Measurements from ENCODE around the gene N4BP2. TPM values are rescaled to one million over a fixed set of nuclear protein-coding genes. Genes with fewer than 3 reads are reported as not detected.

Gene N4BP2
- total RNA-seq, 1 experiment from 2014 or later: 8.8 TPM

GRCh38 chr4:40192114-40193015, 135.7 kb downstream of the N4BP2 start:
- H3K4me1 Mint-ChIP-seq (ENCODE audit: insufficient read depth, unreplicated experiment): no peaks in the 10 kb centered on the region
- BruUV-seq (replicated peaks): no TSS peak
- DNase-seq (ENCODE audit: unreplicated experiment): no peak
- ChIA-PET POLR2A (no interaction called here), CTCF (interaction anchor here (1.1 kb wide), 1 partner anchor 56 kb away, joined by 5 read pairs; no protein-coding TSS in a partner anchor)
- H3K27me3 Mint-ChIP-seq (ENCODE audit: insufficient read depth, unreplicated experiment): no peaks in the 10 kb centered on the region
- intact Hi-C loops (cut with micrococcal nuclease): no loop called here
- TF ChIP-seq, protein P1, sequence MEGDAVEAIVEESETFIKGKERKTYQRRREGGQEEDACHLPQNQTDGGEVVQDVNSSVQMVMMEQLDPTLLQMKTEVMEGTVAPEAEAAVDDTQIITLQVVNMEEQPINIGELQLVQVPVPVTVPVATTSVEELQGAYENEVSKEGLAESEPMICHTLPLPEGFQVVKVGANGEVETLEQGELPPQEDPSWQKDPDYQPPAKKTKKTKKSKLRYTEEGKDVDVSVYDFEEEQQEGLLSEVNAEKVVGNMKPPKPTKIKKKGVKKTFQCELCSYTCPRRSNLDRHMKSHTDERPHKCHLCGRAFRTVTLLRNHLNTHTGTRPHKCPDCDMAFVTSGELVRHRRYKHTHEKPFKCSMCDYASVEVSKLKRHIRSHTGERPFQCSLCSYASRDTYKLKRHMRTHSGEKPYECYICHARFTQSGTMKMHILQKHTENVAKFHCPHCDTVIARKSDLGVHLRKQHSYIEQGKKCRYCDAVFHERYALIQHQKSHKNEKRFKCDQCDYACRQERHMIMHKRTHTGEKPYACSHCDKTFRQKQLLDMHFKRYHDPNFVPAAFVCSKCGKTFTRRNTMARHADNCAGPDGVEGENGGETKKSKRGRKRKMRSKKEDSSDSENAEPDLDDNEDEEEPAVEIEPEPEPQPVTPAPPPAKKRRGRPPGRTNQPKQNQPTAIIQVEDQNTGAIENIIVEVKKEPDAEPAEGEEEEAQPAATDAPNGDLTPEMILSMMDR (IDR thresholded peaks at IDR 0.05; ENCODE audit: unreplicated experiment): no peak
- H3K4me3 Mint-ChIP-seq (ENCODE audit: unreplicated experiment): no peak overlapping the region
- no peaks in the 10 kb centered on the region for H3K36me3 Mint-ChIP-seq (ENCODE audit: insufficient read depth, unreplicated experiment)
- H3K27ac Mint-ChIP-seq (ENCODE audit: low read depth, unreplicated experiment): no peak overlapping the region
- H3K9me3 Mint-ChIP-seq (ENCODE audit: unreplicated experiment): no peaks in the 10 kb centered on the region

DNA sequence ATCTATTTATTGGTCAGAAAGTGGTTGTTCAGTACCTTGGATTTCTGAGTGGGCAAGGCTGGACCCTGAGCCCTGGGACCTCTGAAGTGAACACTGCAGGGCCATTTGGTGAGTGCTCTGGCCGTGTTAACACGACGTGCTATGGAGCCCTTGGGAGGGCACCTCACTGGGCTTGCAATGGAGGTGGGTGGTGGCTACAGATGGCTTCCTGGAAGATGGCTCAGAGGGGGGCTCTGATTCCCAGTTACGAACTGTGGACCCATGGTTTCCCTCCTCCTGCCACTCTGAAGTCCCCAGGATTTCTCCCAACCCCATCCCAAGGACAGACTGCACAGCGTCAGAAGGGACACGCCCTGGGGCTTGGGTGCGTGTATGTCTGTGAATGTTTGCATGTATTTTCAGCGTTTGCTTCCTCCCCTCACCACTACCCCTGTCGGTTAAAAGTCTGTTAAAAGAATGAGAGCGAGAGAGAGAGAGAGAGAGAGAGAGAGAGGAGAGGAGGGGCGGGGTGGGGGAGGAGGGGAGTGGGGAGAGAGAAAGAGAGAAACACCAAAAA, 136.4 kb downstream of the N4BP2 start:
- BruUV-seq (replicated peaks): no TSS peak
- TF ChIP-seq, protein P1 (IDR thresholded peaks at IDR 0.05; ENCODE audit: unreplicated experiment): no peak
- no peak overlapping the region for H3K4me3 Mint-ChIP-seq (ENCODE audit: unreplicated experiment)
- H3K4me1 Mint-ChIP-seq (ENCODE audit: insufficient read depth, unreplicated experiment): no peaks in the 10 kb centered on the region
- no peak for DNase-seq (ENCODE audit: unreplicated experiment)
- no peak overlapping the region for H3K27ac Mint-ChIP-seq (ENCODE audit: low read depth, unreplicated experiment)
- H3K36me3 Mint-ChIP-seq (ENCODE audit: insufficient read depth, unreplicated experiment): no peaks in the 10 kb centered on the region
- no peaks in the 10 kb centered on the region for H3K9me3 Mint-ChIP-seq (ENCODE audit: unreplicated experiment)
- ChIA-PET POLR2A (no interaction called here), CTCF (no interaction called here)
- intact Hi-C loops (cut with micrococcal nuclease): no loop called here
- H3K27me3 Mint-ChIP-seq (ENCODE audit: insufficient read depth, unreplicated experiment): no peaks in the 10 kb centered on the region

GRCh38 chr4:40193578-40193977, 136.9 kb downstream of the N4BP2 start:
- Mint-ChIP-seq H3K36me3 (ENCODE audit: insufficient read depth, unreplicated experiment) (no peaks in the 10 kb centered on the region), H3K9me3 (ENCODE audit: unreplicated experiment) (no peaks in the 10 kb centered on the region), H3K27ac (ENCODE audit: low read depth, unreplicated experiment) (no peak overlapping the region), H3K27me3 (ENCODE audit: insufficient read depth, unreplicated experiment) (no peaks in the 10 kb centered on the region), H3K4me3 (ENCODE audit: unreplicated experiment) (no peak overlapping the region), H3K4me1 (ENCODE audit: insufficient read depth, unreplicated experiment) (no peaks in the 10 kb centered on the region)
- POLR2A ChIA-PET: no interaction called here
- TF ChIP-seq, protein P1 (IDR thresholded peaks at IDR 0.05; ENCODE audit: unreplicated experiment): no peak
- DNase-seq (ENCODE audit: unreplicated experiment): no peak
- CTCF ChIA-PET: no interaction called here
- no TSS peak for BruUV-seq (replicated peaks)
- intact Hi-C loops (cut with micrococcal nuclease): no loop called here

- no peak overlapping the region for H3K27ac Mint-ChIP-seq (ENCODE audit: low read depth, unreplicated experiment)
- intact Hi-C loops (cut with micrococcal nuclease): no loop called here
- no peaks in the 10 kb centered on the region for H3K27me3 Mint-ChIP-seq (ENCODE audit: insufficient read depth, unreplicated experiment)
- no TSS peak for BruUV-seq (replicated peaks)
- ChIA-PET CTCF (interaction anchor here (0.5 to 0.6 kb wide), 2 partner anchors 944 to 1070 kb away, joined by 3 read pairs; no protein-coding TSS in a partner anchor), POLR2A (no interaction called here)
- TF ChIP-seq, protein P1 (IDR thresholded peaks at IDR 0.05; ENCODE audit: unreplicated experiment): no peak
- H3K4me1 Mint-ChIP-seq (ENCODE audit: insufficient read depth, unreplicated experiment): no peaks in the 10 kb centered on the region
- no peaks in the 10 kb centered on the region for H3K9me3 Mint-ChIP-seq (ENCODE audit: unreplicated experiment)
- DNase-seq (ENCODE audit: unreplicated experiment): no peak
- H3K4me3 Mint-ChIP-seq (ENCODE audit: unreplicated experiment): no peak overlapping the region
- H3K36me3 Mint-ChIP-seq (ENCODE audit: insufficient read depth, unreplicated experiment): no peaks in the 10 kb centered on the region
These were observed 138.0 kb downstream of the N4BP2 start for GRCh38 chr4:40194602-40195161.

Measured in MCF 10A (cell line).